Upper lobe of left lung (tissue), 4 donors: ENCODE results near the gene FANCC.

Experiments
- POLR2A ChIP-seq, 4 donors: fragments of 450-650 bp; IDR thresholded peaks; one replicate each; pipeline ENCODE4 v1.5.1; 2016 to 2017; ENCODE audit warnings: antibody characterized with exemption in 4 of 4, mild to moderate bottlenecking in 2 of 4
- TF ChIP-seq, protein P1 (sequence below), 6 experiments: fragments of 450-650 bp in 4 of 6; fragments of 200-600 bp in 2 of 6; sonication (generic) in 2 of 6; IDR thresholded peaks; one replicate each; pipeline ENCODE4 v1.5.1; 2016 to 2019; ENCODE audit warnings: antibody characterized with exemption in 6 of 6

DNA sequence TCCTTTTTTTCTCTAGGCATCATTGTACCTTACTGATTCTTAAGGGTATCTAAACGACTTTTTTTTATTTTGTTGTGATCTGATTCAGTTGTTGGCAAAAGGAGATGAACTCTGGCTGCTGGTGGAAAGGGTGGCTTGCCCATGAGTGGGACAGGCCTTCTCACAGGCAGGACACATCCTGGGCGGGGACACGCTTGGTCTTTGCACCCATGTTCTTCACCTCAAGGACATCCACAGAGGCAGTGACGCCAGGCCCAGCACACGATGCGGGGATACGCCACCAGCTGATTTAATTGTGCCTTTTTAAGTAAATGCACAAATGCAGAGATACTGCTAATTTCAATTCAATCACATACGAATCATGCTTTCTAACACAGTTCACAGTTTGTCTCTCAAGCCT, 208.1 kb downstream of the FANCC start:
- no peak for TF ChIP-seq POLR2A (IDR thresholded peaks at IDR 0.05)
- TF ChIP-seq, protein P1, sequence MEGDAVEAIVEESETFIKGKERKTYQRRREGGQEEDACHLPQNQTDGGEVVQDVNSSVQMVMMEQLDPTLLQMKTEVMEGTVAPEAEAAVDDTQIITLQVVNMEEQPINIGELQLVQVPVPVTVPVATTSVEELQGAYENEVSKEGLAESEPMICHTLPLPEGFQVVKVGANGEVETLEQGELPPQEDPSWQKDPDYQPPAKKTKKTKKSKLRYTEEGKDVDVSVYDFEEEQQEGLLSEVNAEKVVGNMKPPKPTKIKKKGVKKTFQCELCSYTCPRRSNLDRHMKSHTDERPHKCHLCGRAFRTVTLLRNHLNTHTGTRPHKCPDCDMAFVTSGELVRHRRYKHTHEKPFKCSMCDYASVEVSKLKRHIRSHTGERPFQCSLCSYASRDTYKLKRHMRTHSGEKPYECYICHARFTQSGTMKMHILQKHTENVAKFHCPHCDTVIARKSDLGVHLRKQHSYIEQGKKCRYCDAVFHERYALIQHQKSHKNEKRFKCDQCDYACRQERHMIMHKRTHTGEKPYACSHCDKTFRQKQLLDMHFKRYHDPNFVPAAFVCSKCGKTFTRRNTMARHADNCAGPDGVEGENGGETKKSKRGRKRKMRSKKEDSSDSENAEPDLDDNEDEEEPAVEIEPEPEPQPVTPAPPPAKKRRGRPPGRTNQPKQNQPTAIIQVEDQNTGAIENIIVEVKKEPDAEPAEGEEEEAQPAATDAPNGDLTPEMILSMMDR (IDR thresholded peaks at IDR 0.05) = no peak
